Measurements from ENCODE around the gene KHK.

- TF ChIP-seq EZH2phosphoT487 (IDR thresholded peaks at IDR 0.05; ENCODE audit: insufficient read depth, low read depth) (no peak), EZH2 (IDR thresholded peaks at IDR 0.05; ENCODE audit: insufficient read depth, poor library complexity, severe bottlenecking) (no peak)
These were observed 46.7 kb upstream of the KHK start for GRCh38 chr2:27039871-27040270.
